D341Med (cell line): ENCODE measurements around the gene RPS6KA4.
"Not testable (repeated sequence)": the region's sequence is repeated elsewhere in the genome, so short reads cannot be mapped to it uniquely, and the experiment has no call there.

Experiments used
- DNase-seq: peaks from one replicate; pipeline ENCODE4 v3.0.0; 2012; ENCODE audit warnings: low spot score

RPS6KA4 gene

GRCh38 chr11:64358907-64359711 lies at the start of gene RPS6KA4:
RPS6KA4 (plus strand) TSS chr11:64359162; CDS start chr11:64359236, 74 bp downstream.
- DNase-seq = peak; percentile 82

GRCh38 chr11:64312947-64313346 lies 46.0 kb upstream of the RPS6KA4 start:
- DNase-seq = no peak

DNA sequence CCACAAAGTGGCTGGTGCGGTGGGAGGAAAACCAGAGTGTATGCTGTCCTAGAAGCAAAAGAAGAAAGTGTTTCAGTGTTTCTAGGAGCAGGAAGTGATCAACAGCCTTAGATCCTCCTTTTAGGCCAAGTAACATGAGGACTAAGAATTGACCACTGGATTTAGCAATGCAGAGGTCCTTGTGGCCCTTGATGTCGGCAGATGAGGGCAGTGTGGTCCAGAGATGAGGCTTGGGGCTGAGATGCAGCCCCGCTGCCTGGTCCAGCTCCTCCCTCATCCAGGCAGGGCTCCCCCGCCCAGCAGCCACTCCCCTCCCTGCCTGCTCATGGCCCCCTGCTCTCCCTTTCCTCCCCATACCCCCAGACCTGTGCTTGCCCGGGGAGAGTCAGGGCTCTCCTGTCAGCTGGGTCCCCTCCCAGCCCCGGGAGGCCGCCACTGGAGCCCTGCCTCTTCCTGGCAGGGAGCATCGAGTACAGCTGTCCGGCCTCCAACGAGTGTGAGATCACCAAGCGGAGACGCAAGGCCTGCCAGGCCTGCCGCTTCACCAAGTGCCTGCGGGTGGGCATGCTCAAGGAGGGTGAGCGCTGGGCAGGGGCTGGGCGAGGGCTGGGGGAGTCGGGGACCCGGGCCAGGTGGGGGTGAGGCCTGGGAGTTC lies 45.3 kb upstream of the RPS6KA4 start:
- DNase-seq = no peak

DNA sequence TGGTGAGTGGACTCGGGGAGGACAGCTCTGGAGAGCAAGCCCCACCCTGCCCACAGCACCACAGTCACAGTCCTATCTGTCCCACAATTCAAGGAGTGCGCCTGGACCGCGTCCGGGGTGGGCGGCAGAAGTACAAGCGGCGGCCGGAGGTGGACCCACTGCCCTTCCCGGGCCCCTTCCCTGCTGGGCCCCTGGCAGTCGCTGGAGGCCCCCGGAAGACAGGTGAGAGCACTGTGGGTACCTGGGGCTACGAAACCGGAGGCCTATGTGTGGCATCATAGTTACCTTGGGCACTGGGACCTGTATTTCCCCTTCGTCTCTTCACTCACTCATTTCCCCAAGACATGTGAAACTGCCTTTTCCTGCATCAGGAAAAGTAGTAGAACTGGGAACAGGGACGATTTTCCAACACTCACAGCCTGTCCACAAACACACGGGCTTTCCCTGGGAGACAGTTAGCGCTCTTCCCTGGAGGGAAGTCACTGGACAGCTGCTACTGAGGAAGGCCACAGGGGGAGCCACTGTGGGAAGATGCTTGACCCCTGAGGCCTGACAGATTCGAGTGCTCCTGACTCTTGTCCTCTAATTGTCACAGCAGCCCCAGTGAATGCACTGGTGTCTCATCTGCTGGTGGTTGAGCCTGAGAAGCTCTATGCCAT lies 44.7 kb upstream of the RPS6KA4 start:
- no peak for DNase-seq

DNA sequence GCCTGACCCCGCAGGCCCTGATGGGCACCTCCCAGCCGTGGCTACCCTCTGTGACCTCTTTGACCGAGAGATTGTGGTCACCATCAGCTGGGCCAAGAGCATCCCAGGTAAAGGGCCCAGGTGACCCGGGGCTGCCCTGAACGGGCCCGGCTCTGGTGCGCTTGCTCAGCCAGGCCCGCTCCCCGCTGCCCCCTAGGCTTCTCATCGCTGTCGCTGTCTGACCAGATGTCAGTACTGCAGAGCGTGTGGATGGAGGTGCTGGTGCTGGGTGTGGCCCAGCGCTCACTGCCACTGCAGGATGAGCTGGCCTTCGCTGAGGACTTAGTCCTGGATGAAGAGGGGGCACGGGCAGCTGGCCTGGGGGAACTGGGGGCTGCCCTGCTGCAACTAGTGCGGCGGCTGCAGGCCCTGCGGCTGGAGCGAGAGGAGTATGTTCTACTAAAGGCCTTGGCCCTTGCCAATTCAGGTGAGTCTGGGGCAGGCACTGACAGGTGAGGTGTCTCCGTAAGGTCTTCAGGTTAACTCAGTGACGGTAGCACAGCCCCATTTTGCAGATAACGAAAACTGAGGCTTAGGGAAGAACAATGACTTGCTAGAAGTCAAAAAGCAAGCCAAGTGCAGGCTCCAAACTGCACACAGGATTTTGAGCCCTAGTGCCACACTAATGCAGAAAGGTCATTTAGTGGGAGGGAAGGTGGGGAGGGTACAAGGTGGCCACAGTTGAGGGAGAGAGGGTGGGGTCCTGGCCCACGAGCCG lies 44.0 kb upstream of the RPS6KA4 start:
- DNase-seq = no peak

DNA sequence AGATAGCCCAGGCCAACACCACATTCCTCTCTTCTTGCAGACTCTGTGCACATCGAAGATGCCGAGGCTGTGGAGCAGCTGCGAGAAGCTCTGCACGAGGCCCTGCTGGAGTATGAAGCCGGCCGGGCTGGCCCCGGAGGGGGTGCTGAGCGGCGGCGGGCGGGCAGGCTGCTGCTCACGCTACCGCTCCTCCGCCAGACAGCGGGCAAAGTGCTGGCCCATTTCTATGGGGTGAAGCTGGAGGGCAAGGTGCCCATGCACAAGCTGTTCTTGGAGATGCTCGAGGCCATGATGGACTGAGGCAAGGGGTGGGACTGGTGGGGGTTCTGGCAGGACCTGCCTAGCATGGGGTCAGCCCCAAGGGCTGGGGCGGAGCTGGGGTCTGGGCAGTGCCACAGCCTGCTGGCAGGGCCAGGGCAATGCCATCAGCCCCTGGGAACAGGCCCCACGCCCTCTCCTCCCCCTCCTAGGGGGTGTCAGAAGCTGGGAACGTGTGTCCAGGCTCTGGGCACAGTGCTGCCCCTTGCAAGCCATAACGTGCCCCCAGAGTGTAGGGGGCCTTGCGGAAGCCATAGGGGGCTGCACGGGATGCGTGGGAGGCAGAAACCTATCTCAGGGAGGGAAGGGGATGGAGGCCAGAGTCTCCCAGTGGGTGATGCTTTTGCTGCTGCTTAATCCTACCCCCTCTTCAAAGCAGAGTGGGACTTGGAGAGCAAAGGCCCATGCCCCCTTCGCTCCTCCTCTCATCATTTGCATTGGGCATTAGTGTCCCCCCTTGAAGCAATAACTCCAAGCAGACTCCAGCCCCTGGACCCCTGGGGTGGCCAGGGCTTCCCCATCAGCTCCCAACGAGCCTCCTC lies 43.1 kb upstream of the RPS6KA4 start:
- DNase-seq = not testable (repeated sequence)

DNA sequence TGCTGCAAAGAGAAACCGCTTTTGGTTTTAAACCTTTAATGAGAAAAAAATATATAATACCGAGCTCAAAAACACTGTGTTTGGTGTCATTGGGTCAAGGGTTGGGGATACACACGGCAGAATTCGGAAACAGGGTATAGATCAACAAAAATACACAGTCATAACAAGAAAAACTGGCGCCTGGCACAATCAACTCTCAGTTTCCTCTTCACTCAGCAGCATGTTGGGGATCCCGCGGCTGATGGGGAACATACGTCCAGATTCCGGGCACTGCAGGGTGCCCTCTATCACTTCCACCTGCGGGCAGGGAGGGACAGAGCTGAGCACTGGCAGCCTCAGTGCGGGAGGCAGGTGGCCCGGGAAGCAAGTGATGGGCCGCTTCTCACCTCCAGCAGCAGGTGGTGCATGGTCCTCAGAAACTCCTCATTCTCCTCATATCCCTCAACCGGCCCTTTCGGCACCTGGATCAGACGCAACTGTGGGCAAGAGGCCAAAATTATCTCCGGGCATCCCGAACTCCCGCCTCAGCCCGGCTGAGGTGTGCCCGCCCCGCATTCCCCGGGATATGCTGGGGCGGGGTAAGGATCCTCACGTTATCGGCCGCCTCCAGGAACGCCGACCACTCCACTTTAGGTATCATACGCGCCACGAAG lies 42.2 kb upstream of the RPS6KA4 start:
- peak; percentile 42 for DNase-seq

- peak; percentile 86 for DNase-seq
Measured at GRCh38 chr11:64317325-64317960, 41.5 kb upstream of the RPS6KA4 start, which contains the start of gene TRMT112. TRMT112 (minus strand) TSS chr11:64317559; CDS start chr11:64317526, 33 bp downstream.

DNA sequence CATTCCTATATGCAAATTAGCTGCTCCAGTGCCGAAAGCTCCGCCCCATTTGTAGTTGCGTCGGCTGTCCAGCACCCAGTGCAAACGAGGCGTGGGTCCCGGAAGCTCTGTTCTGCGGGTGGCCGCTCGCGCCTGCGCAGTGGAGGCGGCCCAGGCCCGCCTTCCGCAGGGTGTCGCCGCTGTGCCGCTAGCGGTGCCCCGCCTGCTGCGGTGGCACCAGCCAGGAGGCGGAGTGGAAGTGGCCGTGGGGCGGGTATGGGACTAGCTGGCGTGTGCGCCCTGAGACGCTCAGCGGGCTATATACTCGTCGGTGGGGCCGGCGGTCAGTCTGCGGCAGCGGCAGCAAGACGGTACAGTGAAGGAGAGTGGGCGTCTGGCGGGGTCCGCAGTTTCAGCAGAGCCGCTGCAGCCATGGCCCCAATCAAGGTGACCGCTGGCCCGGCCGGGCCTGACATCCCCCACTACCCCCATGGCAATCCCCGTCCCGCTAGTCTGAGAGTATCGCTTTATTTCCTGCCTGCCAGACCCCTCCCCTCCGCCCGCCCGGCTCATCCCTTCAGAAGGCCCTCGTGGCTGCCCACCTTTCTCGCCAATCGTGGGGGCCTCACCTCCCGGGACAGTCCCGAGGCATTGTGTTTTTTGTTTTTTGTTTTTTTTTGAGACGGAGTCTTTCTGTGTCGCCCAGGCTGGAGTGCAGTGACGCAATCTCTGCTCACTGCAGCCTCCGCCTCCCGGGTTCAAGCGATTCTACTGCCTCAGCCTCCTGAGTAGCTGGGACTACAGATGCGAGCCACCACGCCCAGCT lies 40.8 kb upstream of the RPS6KA4 start, which contains the start of gene PRDX5:
Gene PRDX5, plus strand, starts transcription at position 161 of the 805 bp plus-strand sequence. Its CDS starts 95 bp downstream, at position 256.
- DNase-seq = peak; percentile 97

GRCh38 chr11:64318766-64319761 lies 39.9 kb upstream of the RPS6KA4 start:
- DNase-seq = no peak

DNA sequence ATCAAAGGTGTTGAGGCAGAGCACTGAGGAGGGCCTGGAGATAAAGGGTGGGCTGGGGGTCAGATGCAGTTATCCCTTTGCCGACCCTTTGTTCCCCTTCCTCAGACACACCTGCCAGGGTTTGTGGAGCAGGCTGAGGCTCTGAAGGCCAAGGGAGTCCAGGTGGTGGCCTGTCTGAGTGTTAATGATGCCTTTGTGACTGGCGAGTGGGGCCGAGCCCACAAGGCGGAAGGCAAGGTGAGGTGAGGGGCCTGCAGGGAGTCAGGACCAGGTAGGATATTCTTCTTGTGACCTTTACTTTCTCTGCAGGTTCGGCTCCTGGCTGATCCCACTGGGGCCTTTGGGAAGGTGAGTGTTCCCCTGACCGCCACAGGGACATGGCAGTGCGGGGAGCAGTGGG lies 38.4 kb upstream of the RPS6KA4 start:
- DNase-seq = no peak

DNA sequence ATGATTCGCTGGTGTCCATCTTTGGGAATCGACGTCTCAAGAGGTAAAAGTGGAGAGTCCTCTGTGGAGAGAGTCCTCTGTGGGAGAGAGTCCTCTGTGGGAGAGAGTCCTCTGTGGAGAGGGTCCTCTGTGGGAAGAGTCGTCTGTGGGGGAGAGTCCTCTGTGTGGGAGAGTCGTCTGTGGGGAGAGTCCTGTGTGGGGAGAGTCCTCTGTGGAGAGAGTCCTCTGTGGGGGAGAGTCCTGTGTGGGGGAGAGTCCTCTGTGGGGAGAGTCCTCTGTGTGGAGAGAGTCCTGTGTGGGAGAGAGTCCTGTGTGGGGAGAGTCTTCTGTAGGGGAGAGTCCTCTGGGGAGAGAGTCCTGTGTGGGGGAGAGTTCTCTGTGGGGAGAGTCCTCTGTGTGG lies 37.9 kb upstream of the RPS6KA4 start:
- DNase-seq = no peak

- DNase-seq = no peak
Measured at GRCh38 chr11:64321533-64321932, 37.4 kb upstream of the RPS6KA4 start.

GRCh38 chr11:64322925-64323260 lies 36.1 kb upstream of the RPS6KA4 start:
- no peak for DNase-seq

DNA sequence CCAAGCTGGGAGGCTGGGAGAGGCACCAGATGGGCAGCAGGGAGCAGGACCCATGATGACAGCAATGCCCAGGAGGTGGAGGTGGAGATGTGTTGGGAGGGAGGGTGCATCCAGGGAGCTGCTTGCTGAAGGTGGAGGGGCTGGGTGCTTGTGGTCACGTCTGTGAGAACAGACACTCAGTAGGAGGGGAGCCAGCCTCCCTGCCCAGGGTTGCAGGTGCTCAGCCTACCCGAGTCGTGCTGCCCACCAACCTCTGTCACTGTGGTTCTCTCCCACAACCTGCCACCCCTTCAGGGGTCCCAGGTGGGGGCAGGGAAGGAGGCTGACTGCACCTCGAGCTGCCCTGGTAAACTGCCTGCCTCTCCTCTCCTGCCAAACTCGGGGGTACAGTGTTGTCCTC lies 35.6 kb upstream of the RPS6KA4 start:
- no peak for DNase-seq

- not testable (repeated sequence) for DNase-seq
Measured at GRCh38 chr11:64323984-64324383, 35.0 kb upstream of the RPS6KA4 start.

DNA sequence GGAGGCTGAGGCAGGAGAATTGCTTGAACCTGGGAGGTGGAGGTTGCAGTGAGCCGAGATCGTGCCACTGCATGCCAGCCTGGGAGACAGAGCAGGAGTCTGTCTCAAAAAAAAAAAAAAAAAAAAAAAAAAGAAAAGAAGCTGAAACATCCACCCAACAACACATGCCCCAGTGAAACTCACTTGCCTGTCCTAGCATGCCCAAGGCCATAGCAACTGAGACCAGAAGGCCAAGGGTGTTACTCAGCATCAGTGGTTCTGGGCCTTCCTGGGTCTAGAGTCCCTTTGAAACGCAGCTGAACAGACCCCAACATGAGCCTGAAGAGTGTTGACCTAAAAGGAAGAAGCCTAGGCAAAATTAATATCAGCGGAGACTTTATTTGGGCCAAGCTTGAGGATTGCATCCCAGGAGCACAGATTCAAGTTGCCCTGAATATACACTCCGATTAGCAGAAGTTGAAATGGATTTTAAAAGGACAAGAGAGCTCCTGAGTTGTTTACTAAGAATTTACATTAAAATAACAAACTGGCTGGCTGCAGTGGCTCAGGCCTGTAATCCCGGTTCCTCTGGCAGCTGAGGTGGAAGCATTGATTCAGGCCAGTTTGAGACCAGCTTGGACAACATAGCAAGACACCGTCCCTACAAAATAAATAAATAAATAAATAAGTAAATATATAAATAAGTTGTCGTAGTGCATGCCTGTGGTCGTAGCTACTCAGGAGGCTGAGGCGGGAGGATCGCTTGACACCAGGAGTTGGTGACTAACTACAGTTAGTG lies 34.1 kb upstream of the RPS6KA4 start:
- DNase-seq = no peak
